HG03565 (cell line): ENCODE data around the gene PTPRD.

Source experiments
- ATAC-seq: cut with Tn5 transposase; IDR thresholded peaks from one replicate; pipeline ENCODE4 v1.9.1; 2021; ENCODE audit warnings: mild to moderate bottlenecking, moderate library complexity; ENCODE audit not compliant: unreplicated experiment

Gene PTPRD

DNA sequence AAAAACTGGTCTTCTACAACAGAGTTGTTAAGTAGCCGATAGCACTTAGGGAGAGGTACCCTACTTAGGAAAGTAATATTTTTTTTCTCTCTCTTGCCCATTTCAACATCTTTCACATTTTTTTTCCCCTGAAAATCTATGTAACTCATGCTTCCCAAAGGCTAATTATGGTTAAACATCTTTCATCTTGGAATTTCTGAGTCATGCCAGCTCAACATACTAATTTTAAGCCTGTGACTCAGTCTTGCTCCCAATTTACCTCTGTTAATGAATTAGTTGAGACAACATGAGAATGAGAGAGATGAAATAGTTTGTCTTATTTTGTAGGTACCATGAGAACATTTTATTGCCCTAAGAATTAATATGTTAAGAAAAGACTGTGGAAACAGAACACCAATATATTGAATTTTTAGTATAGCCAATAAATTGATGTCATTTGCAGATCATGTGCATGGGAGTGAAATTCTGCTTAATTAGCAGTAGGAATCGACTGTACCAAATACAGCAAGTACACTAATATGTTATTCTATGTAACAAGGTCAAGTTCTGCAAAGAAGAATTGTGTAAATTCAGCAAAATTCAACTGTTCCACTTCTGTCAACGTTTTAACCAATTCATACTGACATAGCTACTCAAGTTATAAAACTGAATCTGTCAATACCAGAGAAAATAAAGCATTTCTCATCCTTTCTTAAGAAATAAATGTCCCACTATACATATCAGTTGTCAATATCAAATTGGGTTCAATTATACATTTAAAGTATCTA lies 550.0 kb downstream of the PTPRD start:
- no peak for ATAC-seq

GRCh38 chr9:10059044-10059443 lies 553.8 kb downstream of the PTPRD start:
- no peak for ATAC-seq

- no peak for ATAC-seq
Measured at GRCh38 chr9:10055886-10056395, 556.9 kb downstream of the PTPRD start.

- no peak for ATAC-seq
Measured at GRCh38 chr9:10054456-10054855, 558.3 kb downstream of the PTPRD start.

GRCh38 chr9:10052916-10053315 lies 559.9 kb downstream of the PTPRD start:
- ATAC-seq = no peak

DNA sequence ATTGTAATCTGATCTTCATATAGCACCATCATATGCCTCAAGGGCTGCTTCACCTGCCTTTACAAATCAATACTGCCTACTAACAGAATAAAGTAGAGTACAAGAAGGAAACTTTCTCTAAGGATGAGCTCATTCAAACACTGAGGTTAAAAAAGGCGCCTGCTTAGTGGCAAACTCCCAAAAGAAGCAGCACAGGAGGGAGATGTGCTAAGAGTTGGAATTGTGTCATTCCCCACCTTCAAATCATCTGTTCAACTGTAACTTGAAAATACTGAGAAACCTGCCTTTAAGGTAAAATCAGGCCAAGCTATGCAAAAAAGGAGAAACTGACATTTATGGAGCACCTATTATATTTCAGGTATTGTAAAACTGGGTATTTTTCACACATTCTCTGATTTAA lies 560.6 kb downstream of the PTPRD start:
- no peak for ATAC-seq

- ATAC-seq = no peak
Measured at GRCh38 chr9:10050016-10050415, 562.8 kb downstream of the PTPRD start.

DNA sequence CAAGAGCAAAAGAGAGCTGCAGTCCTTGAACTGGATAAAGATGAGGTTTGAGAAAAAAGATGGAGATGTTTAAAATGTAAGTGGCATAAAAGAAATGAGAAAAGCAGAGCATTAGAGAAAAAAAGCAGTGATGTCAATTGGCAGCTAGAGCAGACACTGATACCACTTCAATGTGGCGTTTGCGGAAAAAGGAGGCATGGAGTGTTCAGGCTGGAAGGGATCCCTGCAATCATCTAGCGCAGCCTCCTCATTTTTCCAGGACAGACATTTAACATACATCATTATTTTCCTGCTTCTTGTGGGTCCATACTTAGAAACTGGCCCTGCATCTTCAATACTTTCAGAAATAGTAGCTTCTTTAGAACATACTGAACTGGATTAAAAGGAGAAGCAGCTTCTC lies 563.8 kb downstream of the PTPRD start:
- no peak for ATAC-seq

DNA sequence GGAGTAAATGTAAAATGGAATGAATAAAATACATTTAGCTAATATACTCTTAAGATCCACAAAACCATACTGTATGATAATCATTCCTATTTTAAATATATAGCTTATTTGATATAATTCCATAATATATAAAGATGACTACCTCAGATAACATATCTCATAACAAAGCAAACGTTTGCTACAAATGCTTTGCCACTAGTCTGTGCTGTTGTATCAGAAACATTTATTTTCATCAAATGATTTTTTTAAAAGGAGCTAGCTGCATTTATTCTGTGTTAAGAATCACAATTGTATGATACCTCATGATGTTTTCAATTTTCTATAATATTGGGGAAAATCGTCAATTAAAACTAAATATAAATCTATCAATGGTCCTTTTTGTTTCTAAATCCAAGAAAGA lies 567.2 kb downstream of the PTPRD start:
- no peak for ATAC-seq

DNA sequence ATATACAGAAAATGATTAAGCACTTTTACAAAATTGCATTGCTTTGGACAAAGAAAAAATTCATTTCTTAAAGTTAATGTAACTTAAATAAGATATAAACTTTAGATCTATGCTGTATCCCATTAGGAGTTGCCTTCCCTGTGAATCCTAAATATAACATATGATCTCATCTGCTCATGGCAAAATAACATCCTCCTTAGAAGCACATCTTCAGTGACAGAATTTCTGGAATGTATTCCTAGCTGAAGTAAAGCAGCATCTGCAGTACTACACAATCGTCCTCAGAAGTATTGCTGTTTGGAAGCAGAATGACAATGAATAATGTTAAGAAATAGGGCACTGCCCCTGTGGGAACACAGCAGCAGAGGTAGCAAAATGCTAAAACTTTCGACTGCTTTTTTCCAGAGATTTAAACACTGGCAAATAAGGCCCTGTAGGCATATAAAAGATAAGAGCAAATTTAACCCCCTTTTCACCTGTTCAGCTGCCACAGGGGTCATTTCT lies 571.0 kb downstream of the PTPRD start:
- no peak for ATAC-seq

DNA sequence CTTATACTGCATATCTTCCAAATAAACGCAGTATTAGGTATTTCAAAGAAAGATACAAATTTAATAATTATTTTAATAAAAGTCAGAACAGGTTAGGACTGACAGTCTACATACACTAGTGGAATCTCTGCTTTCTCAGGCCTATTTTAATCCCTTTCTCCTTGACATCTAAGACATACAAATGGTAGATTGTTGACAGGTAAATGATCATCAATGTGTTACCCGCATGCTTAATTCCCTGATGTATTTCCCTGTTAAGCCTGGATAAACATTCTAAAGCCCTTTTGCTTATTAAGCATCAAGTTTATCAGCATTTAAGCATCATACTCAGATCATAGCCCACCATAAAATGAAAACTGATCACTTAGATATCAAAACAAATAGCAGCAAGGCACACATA lies 576.7 kb downstream of the PTPRD start:
- ATAC-seq = no peak

DNA sequence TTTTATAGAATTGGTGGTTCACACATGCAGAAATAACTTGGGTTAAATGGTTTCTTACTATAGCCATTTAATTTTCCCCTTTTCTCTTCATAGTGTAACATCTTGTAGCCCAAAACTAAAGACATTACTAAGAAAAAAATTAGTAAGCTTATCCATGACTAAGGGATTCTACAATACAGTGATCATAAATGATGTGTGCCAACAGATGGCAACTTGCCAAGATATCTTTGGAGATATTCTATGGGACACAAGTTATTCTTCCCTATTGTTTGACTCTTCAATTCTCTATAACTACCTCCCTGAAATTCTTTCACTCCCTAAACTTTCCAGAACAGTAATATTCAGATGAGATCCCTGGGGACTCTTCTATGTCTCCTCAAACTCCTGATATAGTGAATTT lies 580.6 kb downstream of the PTPRD start:
- ATAC-seq = no peak

GRCh38 chr9:10026443-10026984 lies 586.3 kb downstream of the PTPRD start:
- ATAC-seq = no peak

GRCh38 chr9:10015755-10016154 lies 597.0 kb downstream of the PTPRD start:
- ATAC-seq = no peak

DNA sequence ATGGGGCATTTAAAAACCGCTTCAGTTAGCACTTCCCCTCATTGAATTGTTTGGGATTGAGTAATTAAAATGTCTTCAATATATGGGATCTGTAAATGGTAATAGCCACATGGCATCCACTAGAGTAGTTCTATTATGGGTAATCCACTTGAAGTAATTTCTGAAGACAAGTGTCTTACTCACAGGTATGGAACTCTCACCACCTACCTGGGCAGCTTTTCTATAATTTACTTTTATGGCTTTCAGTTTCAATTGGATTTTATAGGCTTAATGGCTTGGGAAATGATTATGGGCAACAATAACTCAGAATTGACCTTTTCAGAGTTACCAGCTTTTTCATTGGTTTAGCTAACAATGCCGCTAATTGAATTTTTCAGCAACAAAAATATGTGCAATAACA lies 597.9 kb downstream of the PTPRD start:
- ATAC-seq = no peak

DNA sequence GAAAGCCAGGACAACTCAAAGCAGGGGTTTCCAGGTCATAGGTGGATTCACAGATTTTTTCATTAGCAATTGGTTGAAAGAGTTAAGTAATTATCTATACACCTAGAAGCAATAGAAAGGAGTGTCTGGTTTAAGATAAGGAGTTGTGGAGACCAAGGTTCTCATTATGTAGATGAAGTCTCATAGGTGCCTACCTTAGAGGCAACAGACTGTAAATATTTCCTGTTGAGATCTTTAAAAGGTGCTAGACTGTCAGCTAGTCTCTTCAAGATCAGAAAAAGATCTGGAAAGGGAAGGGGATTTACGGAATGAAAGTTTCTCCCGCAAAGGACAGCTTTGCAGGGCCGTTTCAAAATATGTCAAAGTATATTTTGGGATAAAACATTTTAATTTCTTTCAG lies 603.4 kb downstream of the PTPRD start:
- ATAC-seq = no peak

DNA sequence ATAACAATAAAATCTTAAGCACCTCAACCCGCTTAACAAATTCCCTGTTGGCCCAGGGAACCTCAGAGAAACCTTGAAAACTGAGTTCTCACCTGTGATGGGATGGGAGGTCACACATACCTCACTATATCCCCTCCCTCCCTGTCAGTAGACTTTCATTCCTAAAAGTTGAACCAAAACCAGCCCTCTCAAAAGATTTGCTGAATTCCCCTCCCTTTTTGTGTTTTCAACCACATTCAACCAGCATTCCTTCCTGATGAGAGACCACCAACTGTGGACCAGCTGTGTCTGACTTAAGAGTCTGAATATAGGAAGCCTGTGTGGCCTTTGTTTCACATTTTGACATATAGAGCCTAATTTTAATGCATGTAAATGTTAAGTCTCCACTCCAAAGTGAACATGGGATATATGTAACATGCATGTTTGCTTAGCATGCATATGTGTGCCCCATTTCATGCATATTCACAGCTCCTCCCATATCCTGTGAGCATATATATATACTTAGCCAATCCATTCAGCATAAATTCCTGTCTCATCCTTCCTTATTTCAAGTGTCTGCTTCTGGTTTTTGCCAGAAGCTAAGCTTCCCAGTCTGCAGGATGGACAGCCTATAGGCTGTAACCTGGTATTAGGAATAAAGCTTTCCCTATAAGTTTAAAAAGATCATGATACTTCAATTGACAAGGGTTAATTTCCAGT lies 604.6 kb downstream of the PTPRD start:
- ATAC-seq = no peak

DNA sequence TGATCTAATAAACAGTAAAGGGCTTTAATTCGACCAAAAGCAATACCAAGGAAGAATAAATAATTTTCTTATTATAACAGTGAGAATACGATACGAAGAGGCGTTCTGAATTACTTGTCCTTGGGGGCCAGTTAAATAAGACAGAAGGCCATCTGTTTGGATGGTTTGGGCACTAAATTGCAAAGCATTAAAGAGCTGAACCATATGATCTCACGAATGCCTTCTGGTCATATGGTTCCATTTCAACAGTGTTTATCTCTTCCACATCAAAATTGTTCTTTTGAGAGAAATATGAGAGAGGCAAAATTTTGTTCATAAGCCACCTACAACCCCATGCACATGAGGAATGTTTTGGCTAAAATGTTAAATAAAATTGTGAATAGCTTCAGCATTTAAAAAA lies 605.4 kb downstream of the PTPRD start:
- no peak for ATAC-seq

DNA sequence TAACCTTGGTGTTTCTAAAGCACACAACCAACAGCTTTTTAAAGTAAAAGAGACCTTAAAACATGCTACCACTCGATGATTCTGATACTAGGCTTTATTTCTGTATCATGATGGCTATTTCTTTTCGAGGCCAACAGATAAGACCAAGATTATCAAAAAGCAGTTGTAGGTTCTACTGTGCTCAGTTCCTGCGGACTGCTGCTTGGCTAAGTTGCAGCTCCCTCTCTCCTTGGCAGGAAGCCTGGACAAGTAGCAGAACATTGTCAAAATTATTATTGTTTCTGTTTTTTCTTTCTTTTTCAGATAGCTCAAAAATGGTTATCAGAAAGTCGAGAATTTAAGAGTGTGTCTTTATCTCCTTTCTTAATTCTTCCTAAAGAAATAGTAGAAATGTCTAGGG lies 607.6 kb downstream of the PTPRD start:
- ATAC-seq = no peak

GRCh38 chr9:10003047-10003446 lies 609.8 kb downstream of the PTPRD start:
- no peak for ATAC-seq

GRCh38 chr9:10000669-10001068 lies 612.1 kb downstream of the PTPRD start:
- no peak for ATAC-seq
